Kidney (tissue), 14 donors: Measurements from ENCODE around the gene DDX51. TPM values are rescaled to one million over a fixed set of nuclear protein-coding genes. Genes with fewer than 3 reads are reported as not detected.

Source experiments
- DNase-seq, 5 donors: peaks; one replicate each; pipeline ENCODE4 v3.0.0-alpha.2; 2013 to 2020
- FAIRE-seq: peaks from 2 replicates; lab custom pipeline; 2012; peaks lifted over from hg19 to GRCh38; lab: Jason Lieb, UNC
- H3K27ac ChIP-seq, 2 donors: one replicate each; pipeline ENCODE4 v1.7.0; 2013; ENCODE audit warnings: low read depth in 2 of 2, low read length in 2 of 2, inconsistent platforms in 1 of 2
- H3K27me3 ChIP-seq: one replicate; pipeline ENCODE4 v1.7.1; 2013; ENCODE audit warnings: low read length, inconsistent platforms; ENCODE audit not compliant: control insufficient read depth, insufficient read depth
- H3K36me3 ChIP-seq, 3 donors: one replicate each; pipeline versions ENCODE4 v1.7.0 to v1.7.1; 2013; ENCODE audit warnings: low read length in 3 of 3, control low read depth in 1 of 3, inconsistent platforms in 1 of 3; ENCODE audit not compliant: insufficient read depth in 3 of 3, control insufficient read depth in 2 of 3
- H3K4me1 ChIP-seq, 3 donors: one replicate each; pipeline versions ENCODE4 v1.7.0 to v1.7.1; 2013; ENCODE audit warnings: low read length in 3 of 3, inconsistent platforms in 1 of 3, low read depth in 1 of 3; ENCODE audit not compliant: control insufficient read depth in 2 of 3, insufficient read depth in 2 of 3
- H3K4me3 ChIP-seq, 3 donors: one replicate each; pipeline versions ENCODE4 v1.7.0 to v1.8.1; 2013; ENCODE audit warnings: low read length in 3 of 3, control low read depth in 1 of 3, inconsistent platforms in 1 of 3
- H3K9ac ChIP-seq, 3 donors: one replicate each; pipeline versions ENCODE4 v1.7.0 to v1.7.1; 2013; ENCODE audit warnings: low read length in 3 of 3, control low read depth in 1 of 3, inconsistent platforms in 1 of 3
- H3K9me3 ChIP-seq, 3 donors: one replicate each; pipeline versions ENCODE4 v1.7.0 to v1.7.1; 2013; ENCODE audit warnings: low read length in 3 of 3, control low read depth in 1 of 3, inconsistent platforms in 1 of 3; ENCODE audit not compliant: control insufficient read depth in 2 of 3, insufficient read depth in 1 of 3
- intact Hi-C: fragments of 100-400 bp; cut with DNase I; formaldehyde crosslinking; loops from one replicate; pipeline ENCODE4 v1.11.1; 2022
- polyA plus RNA-seq: library from polyadenylated mRNA; stranded (reverse); fragments of 350-450 nt; fragmentation: Illumina TruSeq; extraction: RNeasy Lipid Tissue Mini Kit (QIAGEN cat#74804); gene quantifications from one replicate; pipeline ENCODE4 v1.2.3, GENCODE V29; 2014; ENCODE audit warnings: low read depth, low replicate concordance; ENCODE audit not compliant: insufficient read depth
- total RNA-seq: library from RNA; stranded (reverse); fragmentation: NEBNext Ultra II Directional; extraction: Animal tissue kit (Norgen Biotek cat#: 25700); gene quantifications from one replicate; pipeline ENCODE4 v1.2.1, GENCODE V29; 2021
- TF ChIP-seq, protein P1 (sequence below): IDR thresholded peaks from 3 replicates; pipeline ENCODE4 v1.5.1; 2012; ENCODE audit warnings: mild to moderate bottlenecking, moderate library complexity, borderline replicate concordance; ENCODE audit not compliant: insufficient read depth; ENCODE audit errors: extremely low read depth
- donor health status: control.
- donor health status: control.
- donor health status: control.
- donor health status: control.
- donor health status: control.
- donor health status: DM: yes; HTN: yes; CAD: no.
- donor health status: Normal renal cell carcinoma (clear cell type).

DDX51 gene
- total and polyA plus RNA-seq, 2 donors from 2014 or later = 10.3 to 19.6 TPM

DNA sequence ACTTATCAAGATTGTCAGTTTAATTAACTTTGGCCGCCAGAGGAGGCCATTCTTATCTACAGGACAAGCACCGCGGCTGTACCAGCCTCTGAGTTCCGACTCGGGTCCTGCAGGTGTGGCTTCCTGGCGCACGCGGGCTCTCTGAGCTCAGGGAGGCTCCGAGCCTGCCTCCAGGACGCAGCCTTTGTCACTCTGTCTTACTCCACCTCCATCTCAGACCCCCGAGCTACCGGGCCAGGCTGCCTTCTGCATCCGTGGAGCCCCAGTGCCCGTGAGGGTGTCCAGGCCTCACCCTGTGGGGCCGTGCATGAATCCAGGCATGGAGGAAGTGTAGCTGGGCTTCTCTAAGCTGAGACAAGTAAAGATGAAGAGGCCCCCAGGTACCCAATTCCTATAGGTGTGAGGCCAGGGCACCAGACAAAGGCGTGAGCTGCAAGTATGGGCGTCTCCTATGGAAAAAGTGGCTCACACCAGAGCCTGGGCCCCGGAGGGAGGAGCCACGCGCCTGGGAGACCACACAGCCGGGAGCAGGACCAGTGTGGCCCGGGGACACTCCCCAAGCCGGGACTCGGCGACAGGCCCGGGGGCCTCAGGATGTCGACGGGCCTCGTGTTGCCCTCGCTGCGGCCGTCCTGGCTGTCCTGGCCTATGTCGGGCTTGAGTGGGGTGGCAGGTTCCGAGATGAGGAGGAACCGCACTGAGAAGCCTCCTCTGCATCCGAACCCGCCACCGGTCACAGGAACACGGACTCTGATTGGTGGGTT, 42.9 kb upstream of the DDX51 start:
- peak in 1 of 5 donors; percentile 69 for DNase-seq

DNA sequence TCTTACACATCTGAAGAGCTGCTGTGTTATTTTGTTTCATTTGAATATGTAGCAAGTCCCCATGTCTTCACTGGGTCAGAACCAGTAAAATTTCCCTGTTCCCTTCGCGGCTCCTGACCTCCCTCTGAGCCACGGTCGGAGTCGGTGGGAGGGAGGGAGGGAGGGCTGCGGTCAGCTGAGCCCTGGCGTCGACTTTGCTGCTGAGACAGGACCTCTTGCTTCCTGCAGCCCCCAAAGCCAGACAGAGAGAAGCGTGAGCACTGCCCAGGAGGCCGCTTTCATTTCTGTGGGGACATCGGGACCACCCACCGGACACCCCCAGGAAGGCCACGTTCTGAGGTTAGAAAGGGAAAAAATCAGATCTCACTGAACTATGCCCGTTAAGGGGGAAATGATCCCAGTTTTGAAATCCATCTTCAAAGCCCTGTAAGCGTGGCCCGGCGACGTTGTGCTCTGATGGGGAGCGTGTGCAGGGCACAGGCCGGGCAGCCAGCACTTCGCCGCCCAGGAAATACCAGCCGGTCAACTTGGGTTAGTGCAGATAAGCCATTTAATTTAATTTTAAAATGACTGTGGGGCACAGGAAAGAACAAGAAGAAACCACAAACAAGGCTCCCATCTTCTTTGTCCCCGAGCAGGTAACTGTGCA, 42.2 kb upstream of the DDX51 start:
- H3K27ac ChIP-seq = no peak overlapping the region
- H3K36me3 ChIP-seq = no peaks in the 10 kb centered on the region
- no peak for FAIRE-seq
- H3K9ac ChIP-seq = no peak overlapping the region
- no peaks in the 10 kb centered on the region for H3K27me3 ChIP-seq
- TF ChIP-seq, protein P1, sequence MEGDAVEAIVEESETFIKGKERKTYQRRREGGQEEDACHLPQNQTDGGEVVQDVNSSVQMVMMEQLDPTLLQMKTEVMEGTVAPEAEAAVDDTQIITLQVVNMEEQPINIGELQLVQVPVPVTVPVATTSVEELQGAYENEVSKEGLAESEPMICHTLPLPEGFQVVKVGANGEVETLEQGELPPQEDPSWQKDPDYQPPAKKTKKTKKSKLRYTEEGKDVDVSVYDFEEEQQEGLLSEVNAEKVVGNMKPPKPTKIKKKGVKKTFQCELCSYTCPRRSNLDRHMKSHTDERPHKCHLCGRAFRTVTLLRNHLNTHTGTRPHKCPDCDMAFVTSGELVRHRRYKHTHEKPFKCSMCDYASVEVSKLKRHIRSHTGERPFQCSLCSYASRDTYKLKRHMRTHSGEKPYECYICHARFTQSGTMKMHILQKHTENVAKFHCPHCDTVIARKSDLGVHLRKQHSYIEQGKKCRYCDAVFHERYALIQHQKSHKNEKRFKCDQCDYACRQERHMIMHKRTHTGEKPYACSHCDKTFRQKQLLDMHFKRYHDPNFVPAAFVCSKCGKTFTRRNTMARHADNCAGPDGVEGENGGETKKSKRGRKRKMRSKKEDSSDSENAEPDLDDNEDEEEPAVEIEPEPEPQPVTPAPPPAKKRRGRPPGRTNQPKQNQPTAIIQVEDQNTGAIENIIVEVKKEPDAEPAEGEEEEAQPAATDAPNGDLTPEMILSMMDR = no peak
- peaks cover 0 to 4% (median 0%) of the 10 kb centered on the region in 3 donors for H3K9me3 ChIP-seq
- peak in 1 of 5 donors; percentile 65 for DNase-seq
- no peak overlapping the region for H3K4me3 ChIP-seq
- H3K4me1 ChIP-seq = peaks cover 0 to 8% (median 6%) of the 10 kb centered on the region in 3 donors
- intact Hi-C loops = no loop called here

More for the DNA sequence above, 42.9 kb upstream of the DDX51 start:
- intact Hi-C loops = no loop called here
- Histone ChIP-seq H3K9me3 (peaks cover 0 to 4% (median 0%) of the 10 kb centered on the region in 3 donors), H3K27ac (no peak overlapping the region), H3K4me1 (peaks cover 0 to 8% (median 6%) of the 10 kb centered on the region in 3 donors), H3K27me3 (no peaks in the 10 kb centered on the region), H3K36me3 (no peaks in the 10 kb centered on the region), H3K9ac (no peak overlapping the region), H3K4me3 (no peak overlapping the region)
- TF ChIP-seq, protein P1 = no peak
- FAIRE-seq = no peak

DNA sequence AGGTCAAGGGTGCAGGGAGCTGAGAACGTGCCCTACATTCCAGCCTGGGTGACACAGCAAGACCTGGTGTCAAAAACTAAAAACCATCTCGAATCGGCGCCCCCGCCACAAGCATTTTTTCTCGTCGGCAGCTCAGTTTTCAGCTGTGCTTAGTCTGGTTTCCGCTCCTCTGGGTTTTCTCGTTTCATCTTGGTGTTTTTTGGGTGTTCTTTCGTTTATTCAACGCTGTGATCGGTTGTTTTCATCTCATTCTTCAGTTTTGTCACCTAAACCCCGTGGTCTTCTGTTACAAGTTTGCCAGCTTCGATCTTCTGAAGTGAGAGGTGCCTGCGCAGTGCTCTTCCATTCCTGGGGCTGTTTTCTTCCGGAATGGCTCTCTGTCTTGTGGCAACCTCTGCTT, 41.6 kb upstream of the DDX51 start:
- FAIRE-seq = no peak
- TF ChIP-seq, protein P1 = no peak
- Histone ChIP-seq H3K4me3 (no peak overlapping the region), H3K27me3 (no peaks in the 10 kb centered on the region), H3K27ac (no peak overlapping the region), H3K4me1 (peaks cover 0 to 8% (median 6%) of the 10 kb centered on the region in 3 donors), H3K9ac (no peak overlapping the region), H3K9me3 (peaks cover 0 to 4% (median 0%) of the 10 kb centered on the region in 3 donors), H3K36me3 (no peaks in the 10 kb centered on the region)
- peak in 1 of 5 donors; percentile 32 for DNase-seq
- intact Hi-C loops = no loop called here
